Prostate gland (tissue), 2 donors: Measurements from ENCODE around the gene RBM8A. TPM values are rescaled to one million over a fixed set of nuclear protein-coding genes. Genes with fewer than 3 reads are reported as not detected.
"Not testable (repeated sequence)": the region's sequence is repeated elsewhere in the genome, so short reads cannot be mapped to it uniquely, and the experiment has no call there.

Experiments
- DNase-seq: peaks from one replicate; pipeline ENCODE4 v3.0.0-alpha.2; 2019; ENCODE audit warnings: low spot score
- H3K27ac ChIP-seq, 2 donors: fragments of 200-600 bp; sonication (generic); 2 replicates each; pipeline ENCODE4 v1.5.1; 2017 to 2019
- H3K27me3 ChIP-seq: fragments of 200-600 bp; sonication (generic); replicated peaks from 2 replicates; pipeline ENCODE4 v1.5.1; 2019; ENCODE audit not compliant: insufficient read depth
- H3K36me3 ChIP-seq, 2 donors: fragments of 200-600 bp; sonication (generic); 1 replicate in 1 of 2; 2 replicates in 1 of 2; pipeline versions ENCODE4 v1.5.1 to v1.8.1; 2017 to 2019
- H3K4me1 ChIP-seq: fragments of 200-600 bp; sonication (generic); replicated peaks from 2 replicates; pipeline ENCODE4 v1.5.1; 2019
- H3K4me3 ChIP-seq, 2 donors: fragments of 200-600 bp; sonication (generic); 2 replicates each; pipeline ENCODE4 v1.5.1; 2017 to 2019
- H3K9me3 ChIP-seq: fragments of 200-600 bp; sonication (generic); 2 replicates; pipeline ENCODE4 v1.5.1; 2017
- POLR2A ChIP-seq: fragments of 450-650 bp; IDR thresholded peaks from one replicate; pipeline ENCODE4 v1.6.1; 2016; ENCODE audit warnings: antibody characterized with exemption, mild to moderate bottlenecking
- POLR2AphosphoS5 ChIP-seq: sonication (generic); formaldehyde crosslinking; IDR thresholded peaks from one replicate; pipeline ENCODE4 v1.6.1; 2017; ENCODE audit warnings: antibody characterized with exemption
- WGBS: methylation state at CpG from one replicate; pipeline ENCODE4 v1.1.5; 2018; 5-methylcytosine and 5-hydroxymethylcytosine counted together
- intact Hi-C: fragments of 100-400 bp; cut with DNase I; formaldehyde crosslinking; loops from one replicate; pipeline ENCODE4 v1.14.2; 2022
- total RNA-seq, 2 donors: library from RNA; depleted of rRNA; stranded (reverse); fragments of >200 nt; gene quantifications; one replicate each; pipeline ENCODE4 v1.1.0, GENCODE V29; 2016
- TF ChIP-seq, protein P1 (sequence below), 4 experiments: fragments of 200-600 bp in 2 of 4; fragments of 450-650 bp in 2 of 4; sonication (generic) in 2 of 4; IDR thresholded peaks; 1 replicate in 3 of 4; 2 replicates in 1 of 4; pipeline ENCODE4 v1.5.1; 2016 to 2019; ENCODE audit warnings: antibody characterized with exemption in 4 of 4, mild to moderate bottlenecking in 2 of 4, moderate library complexity in 2 of 4

Gene RBM8A
- total RNA-seq, 2 donors from 2014 or later, result 127 to 159 TPM

GRCh38 chr1:145942871-145943270 is 15.6 kb upstream of the RBM8A start:
- H3K36me3 ChIP-seq, result no peaks in the 10 kb centered on the region
- intact Hi-C loops, result no loop called here
- no peak for DNase-seq
- TF ChIP-seq, protein P1, sequence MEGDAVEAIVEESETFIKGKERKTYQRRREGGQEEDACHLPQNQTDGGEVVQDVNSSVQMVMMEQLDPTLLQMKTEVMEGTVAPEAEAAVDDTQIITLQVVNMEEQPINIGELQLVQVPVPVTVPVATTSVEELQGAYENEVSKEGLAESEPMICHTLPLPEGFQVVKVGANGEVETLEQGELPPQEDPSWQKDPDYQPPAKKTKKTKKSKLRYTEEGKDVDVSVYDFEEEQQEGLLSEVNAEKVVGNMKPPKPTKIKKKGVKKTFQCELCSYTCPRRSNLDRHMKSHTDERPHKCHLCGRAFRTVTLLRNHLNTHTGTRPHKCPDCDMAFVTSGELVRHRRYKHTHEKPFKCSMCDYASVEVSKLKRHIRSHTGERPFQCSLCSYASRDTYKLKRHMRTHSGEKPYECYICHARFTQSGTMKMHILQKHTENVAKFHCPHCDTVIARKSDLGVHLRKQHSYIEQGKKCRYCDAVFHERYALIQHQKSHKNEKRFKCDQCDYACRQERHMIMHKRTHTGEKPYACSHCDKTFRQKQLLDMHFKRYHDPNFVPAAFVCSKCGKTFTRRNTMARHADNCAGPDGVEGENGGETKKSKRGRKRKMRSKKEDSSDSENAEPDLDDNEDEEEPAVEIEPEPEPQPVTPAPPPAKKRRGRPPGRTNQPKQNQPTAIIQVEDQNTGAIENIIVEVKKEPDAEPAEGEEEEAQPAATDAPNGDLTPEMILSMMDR (IDR thresholded peaks at IDR 0.05), result no peak
- TF ChIP-seq POLR2A, result no peak
- no peak for TF ChIP-seq POLR2AphosphoS5
- no peaks in the 10 kb centered on the region for H3K4me1 ChIP-seq
- no peaks in the 10 kb centered on the region for H3K27me3 ChIP-seq
- H3K27ac ChIP-seq, result no peak overlapping the region
- H3K4me3 ChIP-seq, result no peak overlapping the region
- 86% methylated on average over 6 of the region's 6 CpGs for WGBS
- no peaks in the 10 kb centered on the region for H3K9me3 ChIP-seq

DNA sequence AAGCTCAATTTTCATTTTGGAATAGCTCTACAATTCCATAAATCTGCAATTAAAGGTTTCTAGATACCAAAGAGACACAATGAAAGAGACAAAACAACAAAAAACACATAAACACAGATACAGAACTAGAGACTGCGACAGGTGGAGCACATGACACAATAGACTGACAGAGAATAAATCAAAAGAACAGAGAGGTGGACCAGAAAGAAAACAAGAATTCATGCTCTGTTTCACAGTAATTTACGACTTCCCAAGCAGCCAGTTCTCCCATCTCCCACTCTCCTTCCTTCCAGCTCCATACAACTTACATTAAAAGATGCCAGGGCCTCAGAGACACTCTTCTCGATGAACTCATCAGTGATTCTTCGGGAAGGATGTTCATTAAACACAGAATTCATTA is 15.1 kb upstream of the RBM8A start:
- Histone ChIP-seq H3K4me3 (no peak overlapping the region), H3K9me3 (no peaks in the 10 kb centered on the region), H3K27ac (no peak overlapping the region), H3K27me3 (no peaks in the 10 kb centered on the region), H3K4me1 (no peaks in the 10 kb centered on the region), H3K36me3 (no peaks in the 10 kb centered on the region)
- intact Hi-C loops, result no loop called here
- 60% methylated on average over 4 of the region's 4 CpGs for WGBS
- TF ChIP-seq, protein P1 (IDR thresholded peaks at IDR 0.05), result no peak
- TF ChIP-seq POLR2A (no peak), POLR2AphosphoS5 (no peak)
- DNase-seq, result no peak

GRCh38 chr1:145937436-145937835 is 10.2 kb upstream of the RBM8A start:
- intact Hi-C loops, result no loop called here

DNA sequence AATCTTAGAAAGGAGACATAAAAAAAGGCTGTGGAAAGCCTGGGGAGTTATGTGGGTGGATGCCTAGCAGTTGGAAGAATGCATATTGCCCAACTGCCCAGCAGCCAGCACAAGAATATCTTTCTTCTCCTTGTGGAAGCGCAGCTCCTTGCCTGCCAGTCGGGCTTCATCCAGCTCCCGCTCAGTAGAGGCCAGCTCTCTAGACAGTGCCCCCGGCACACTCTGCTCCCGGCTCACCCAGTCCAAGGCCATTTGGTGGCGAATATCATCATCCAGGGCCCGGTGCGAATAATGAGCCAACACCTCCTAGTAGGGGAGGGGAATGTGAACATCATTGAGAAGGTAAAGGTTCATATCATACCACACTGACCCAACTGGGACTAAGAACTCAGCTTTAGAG is 9.0 kb upstream of the RBM8A start:
- intact Hi-C loops, result no loop called here
- 73% methylated on average over 8 of the region's 8 CpGs for WGBS
- H3K36me3 ChIP-seq, result no peaks in the 10 kb centered on the region
- TF ChIP-seq, protein P1 (IDR thresholded peaks at IDR 0.05), result no peak
- no peak for TF ChIP-seq POLR2A
- TF ChIP-seq POLR2AphosphoS5, result no peak
- no peaks in the 10 kb centered on the region for H3K27me3 ChIP-seq
- no peaks in the 10 kb centered on the region for H3K4me1 ChIP-seq
- H3K27ac ChIP-seq, result no peak overlapping the region
- H3K4me3 ChIP-seq, result no peak overlapping the region
- no peak for DNase-seq
- no peaks in the 10 kb centered on the region for H3K9me3 ChIP-seq

More at GRCh38 chr1:145937436-145937835, 10.2 kb upstream of the RBM8A start:
- Histone ChIP-seq H3K4me1 (no peaks in the 10 kb centered on the region), H3K27me3 (no peaks in the 10 kb centered on the region), H3K4me3 (no peak overlapping the region), H3K9me3 (no peaks in the 10 kb centered on the region), H3K36me3 (no peaks in the 10 kb centered on the region), H3K27ac (no peak overlapping the region)
- TF ChIP-seq POLR2AphosphoS5 (no peak), POLR2A (no peak)
- TF ChIP-seq, protein P1 (IDR thresholded peaks at IDR 0.05), result no peak
- DNase-seq, result no peak
- WGBS, result 77% methylated on average over 1 of the region's 1 CpG

- TF ChIP-seq, protein P1 (IDR thresholded peaks at IDR 0.05), result no peak
- TF ChIP-seq POLR2A (no peak), POLR2AphosphoS5 (no peak)
- no peak overlapping the region for H3K4me3 ChIP-seq
- no peaks in the 10 kb centered on the region for H3K4me1 ChIP-seq
- intact Hi-C loops, result no loop called here
- H3K27me3 ChIP-seq, result no peaks in the 10 kb centered on the region
- no peak for DNase-seq
- no peaks in the 10 kb centered on the region for H3K9me3 ChIP-seq
- no peaks in the 10 kb centered on the region for H3K36me3 ChIP-seq
- H3K27ac ChIP-seq, result no peak overlapping the region
Measured at GRCh38 chr1:145935708-145936107, 8.4 kb upstream of the RBM8A start.

DNA sequence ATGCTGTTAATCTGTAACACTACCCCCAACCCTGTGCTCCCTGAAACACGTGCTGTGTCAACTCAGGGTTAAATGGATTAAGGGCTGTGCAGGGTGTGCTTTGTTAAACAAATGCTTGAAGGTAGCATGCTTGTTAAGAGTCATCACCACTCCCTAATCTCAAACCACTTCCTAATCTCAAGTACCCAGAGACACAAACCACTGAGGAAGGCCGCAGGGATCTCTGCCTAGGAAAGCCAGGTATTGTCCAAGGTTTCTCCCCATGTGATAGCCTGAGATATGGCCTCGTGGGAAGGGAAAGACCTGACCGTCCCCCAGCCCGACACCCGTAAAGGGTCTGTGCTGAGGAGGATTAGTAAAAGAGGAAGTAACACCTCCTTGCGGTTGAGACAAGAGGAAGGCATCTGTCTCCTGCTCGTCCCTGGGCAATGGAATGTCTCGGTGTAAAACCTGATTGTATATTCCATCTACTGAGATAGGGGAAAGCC is 5.3 kb upstream of the RBM8A start:
- H3K36me3 ChIP-seq, result not testable (repeated sequence)
- WGBS, result 53% methylated on average over 9 of the region's 9 CpGs

More for the DNA sequence above, 5.3 kb upstream of the RBM8A start:
- DNase-seq, H3K27me3 ChIP-seq, intact Hi-C loops, H3K4me1 ChIP-seq, H3K9me3 ChIP-seq, H3K27ac ChIP-seq, H3K4me3 ChIP-seq: not testable (repeated sequence)
